HCT116 (cell line): ENCODE measurements around the gene DIP2B. TPM values are rescaled to one million over a fixed set of nuclear protein-coding genes. Genes with fewer than 3 reads are reported as not detected.
A peak's percentile ranks its signal among the peaks of the same experiment; 100 is the strongest.

Experiments
- ATAC-seq: fragments of 200-7000 bp; cut with Tn5 transposase; 2 replicates; pipeline ENCODE4 v1.9.1; 2020; ENCODE audit warnings: mild to moderate bottlenecking, moderate library complexity
- BruUV-seq: library from RNA; stranded (reverse); fragments of 400-500 nt; replicated peaks from 2 replicates; lab custom pipeline; 2021; lab: Mats Ljungman, UMichigan
- CTCF ChIA-PET: fragments of 300-600 bp; sonication (Branson Sonifier 250); formaldehyde crosslinking; loops from one replicate; lab custom pipeline; 2021; ENCODE audit warnings: antibody characterized with exemption; lab: Charles Lee
- POLR2A ChIA-PET: fragments of 300-600, 350-600 bp; sonication (Branson Sonifier 250); formaldehyde crosslinking; loops from one replicate; lab custom pipeline; 2021; ENCODE audit warnings: antibody characterized with exemption; lab: Charles Lee
- RAD21 ChIA-PET, 2 experiments: fragments of 300-600 bp; sonication (Branson Sonifier 250); formaldehyde crosslinking; loops; one replicate each; lab custom pipeline; 2023; ENCODE audit warnings: low total read pairs in 2 of 2; ENCODE audit not compliant: uncharacterized antibody in 2 of 2, unreplicated experiment in 2 of 2, low non-redundant PET in 1 of 2; lab: Charles Lee
- DNase-seq: peaks from one replicate; pipeline ENCODE4 v3.0.0-alpha.2; 2010; ENCODE audit warnings: low read depth, low spot score
- H2AFZ ChIP-seq: fragments of 200-600 bp; shearing (Covaris generic), sonication (generic); 2 replicates; pipeline ENCODE4 v1.6.1; 2017; ENCODE audit warnings: low read depth, mixed run types, mixed read lengths, antibody characterized with exemption, low read length; ENCODE audit not compliant: poor library complexity, severe bottlenecking
- H3K27ac ChIP-seq: 2 replicates; pipeline ENCODE4 v1.5.1; 2012; ENCODE audit warnings: low read depth, low read length
- H3K27me3 ChIP-seq: fragments of 200-600 bp; sonication (generic); 2 replicates; pipeline ENCODE4 v1.6.1; 2016; ENCODE audit warnings: mixed run types, low read length, mixed read lengths; ENCODE audit not compliant: insufficient read depth
- H3K36me3 ChIP-seq, 2 experiments: fragments of 200-500 bp in 1 of 2; fragments of 200-600 bp in 1 of 2; sonication (Bioruptor generic) in 1 of 2; sonication (generic) in 1 of 2; 2 replicates each; pipeline versions ENCODE4 v1.5.1 to v1.6.1; 2014 to 2016; ENCODE audit warnings: low read length in 2 of 2, inconsistent platforms in 1 of 2, mixed read lengths in 1 of 2, mixed run types in 1 of 2; ENCODE audit not compliant: insufficient read depth in 2 of 2, control insufficient read depth in 1 of 2
- H3K4me1 ChIP-seq, 2 experiments: fragments of 200-600 bp in 1 of 2; sonication (generic) in 1 of 2; 2 replicates each; pipeline versions ENCODE4 v1.5.1 to v1.6.1; 2012 to 2017; ENCODE audit warnings: low read length in 2 of 2, inconsistent platforms in 1 of 2, mild to moderate bottlenecking in 1 of 2, mixed read lengths in 1 of 2, mixed run types in 1 of 2, moderate library complexity in 1 of 2; ENCODE audit not compliant: insufficient read depth in 2 of 2, control insufficient read depth in 1 of 2
- H3K4me2 ChIP-seq: fragments of 200-600 bp; sonication (generic); 2 replicates; pipeline ENCODE4 v1.6.1; 2017; ENCODE audit warnings: mixed run types, low read length, mixed read lengths
- H3K4me3 ChIP-seq, 2 experiments: fragments of 200-600 bp in 1 of 2; sonication (generic) in 1 of 2; replicated peaks in 1 of 2; 2 replicates each; pipeline ENCODE4 v1.5.1; 2011 to 2016; ENCODE audit warnings: low read length in 2 of 2, control low read depth in 1 of 2, low read depth in 1 of 2, mild to moderate bottlenecking in 1 of 2, mixed read lengths in 1 of 2, mixed run types in 1 of 2
- H3K79me2 ChIP-seq: fragments of 200-600 bp; sonication (generic); 2 replicates; pipeline ENCODE4 v1.6.1; 2017; ENCODE audit warnings: mild to moderate bottlenecking, mixed run types, low read length, moderate library complexity, mixed read lengths; ENCODE audit not compliant: insufficient read depth
- H3K9ac ChIP-seq: fragments of 200-600 bp; sonication (generic); 2 replicates; pipeline ENCODE4 v1.6.1; 2016; ENCODE audit warnings: low read length, mixed read lengths
- H3K9me2 ChIP-seq: fragments of 200-600 bp; sonication (generic), shearing (Covaris generic); 2 replicates; pipeline ENCODE4 v1.6.1; 2017; ENCODE audit warnings: mixed run types, mild to moderate bottlenecking, moderate library complexity; ENCODE audit not compliant: insufficient read depth
- H3K9me3 ChIP-seq, 2 experiments: fragments of 200-500 bp in 1 of 2; fragments of 200-600 bp in 1 of 2; sonication (Bioruptor generic) in 1 of 2; sonication (generic) in 1 of 2; 2 replicates each; pipeline ENCODE4 v1.6.1; 2014 to 2017; ENCODE audit warnings: low read length in 2 of 2, mixed read lengths in 2 of 2, inconsistent platforms in 1 of 2, low read depth in 1 of 2, mild to moderate bottlenecking in 1 of 2, mixed run types in 1 of 2, moderate library complexity in 1 of 2; ENCODE audit not compliant: control insufficient read depth in 1 of 2, insufficient read depth in 1 of 2
- H4K20me1 ChIP-seq: fragments of 200-600 bp; sonication (generic), shearing (Covaris generic); 2 replicates; pipeline ENCODE4 v1.6.1; 2017; ENCODE audit warnings: mixed run types, mild to moderate bottlenecking, moderate library complexity; ENCODE audit not compliant: insufficient read depth
- CEBPB ChIP-seq: IDR thresholded peaks from 2 replicates; pipeline ENCODE4 v1.6.1; 2012; ENCODE audit warnings: low read depth
- EGR1 ChIP-seq: IDR thresholded peaks from 2 replicates; pipeline ENCODE4 v1.6.1; 2012; ENCODE audit warnings: low read depth
- EZH2 ChIP-seq: fragments of 200-600 bp; sonication (generic); IDR thresholded peaks from 2 replicates; pipeline ENCODE4 v1.6.1; 2017; ENCODE audit warnings: antibody characterized with exemption, mixed run types
- EZH2phosphoT487 ChIP-seq: fragments of 200-600 bp; IDR thresholded peaks from 2 replicates; pipeline ENCODE4 v1.6.1; 2018; ENCODE audit warnings: antibody characterized with exemption, borderline replicate concordance
- JUND ChIP-seq: IDR thresholded peaks from 2 replicates; pipeline ENCODE4 v1.6.1; 2012
- MAX ChIP-seq: IDR thresholded peaks from 2 replicates; pipeline ENCODE4 v1.6.1; 2012
- POLR2A ChIP-seq: IDR thresholded peaks from 2 replicates; pipeline ENCODE4 v1.7.0; 2011; ENCODE audit warnings: borderline replicate concordance; ENCODE audit not compliant: insufficient read depth, insufficient read length; ENCODE audit errors: extremely low read depth
- RAD21 ChIP-seq: IDR thresholded peaks from 2 replicates; pipeline ENCODE4 v1.6.1; 2012; ENCODE audit warnings: low read depth, mild to moderate bottlenecking
- REST ChIP-seq: IDR thresholded peaks from 2 replicates; pipeline ENCODE4 v1.6.1; 2012; ENCODE audit warnings: low read depth
- SIN3A ChIP-seq: IDR thresholded peaks from 2 replicates; pipeline ENCODE4 v1.6.1; 2012; ENCODE audit warnings: low read depth
- SP1 ChIP-seq: IDR thresholded peaks from 2 replicates; pipeline ENCODE4 v1.6.1; 2012; ENCODE audit warnings: low read depth
- SRF ChIP-seq: IDR thresholded peaks from 2 replicates; pipeline ENCODE4 v1.6.1; 2012; ENCODE audit warnings: low read depth
- YY1 ChIP-seq: IDR thresholded peaks from 2 replicates; pipeline ENCODE4 v1.6.1; 2011; ENCODE audit warnings: low read length, low read depth, moderate library complexity, mild to moderate bottlenecking; ENCODE audit not compliant: insufficient replicate concordance; ENCODE audit errors: extremely low read depth
- ZFX ChIP-seq: fragments of 450-650 bp; IDR thresholded peaks from 2 replicates; pipeline ENCODE4 v1.6.1; 2017
- ZNF274 ChIP-seq: fragments of 200-500 bp; sonication (Bioruptor generic); IDR thresholded peaks from 2 replicates; pipeline ENCODE4 v1.6.1; 2014; ENCODE audit warnings: mild to moderate bottlenecking, low read depth, low read length, inconsistent platforms
- intact Hi-C: fragments of 100-400 bp; cut with micrococcal nuclease; formaldehyde crosslinking; loops from 2 replicates; pipeline ENCODE4 v1.10.0; 2022
- total RNA-seq: library from RNA; stranded (reverse); gene quantifications from one replicate; pipeline ENCODE4 v1.2.1, GENCODE V29; 2021; ENCODE audit not compliant: unreplicated experiment
- TF ChIP-seq, protein P1 (sequence below), 3 experiments: fragments of 200-600 bp in 1 of 3; sonication (generic) in 1 of 3; IDR thresholded peaks in 2 of 3; conservative IDR thresholded peaks in 1 of 3; 2 replicates each; pipeline ENCODE4 v1.5.1; 2012 to 2017; ENCODE audit warnings: low read depth in 2 of 3, low read length in 2 of 3, antibody characterized with exemption in 1 of 3, borderline replicate concordance in 1 of 3, control low read depth in 1 of 3, mild to moderate bottlenecking in 1 of 3, mixed read lengths in 1 of 3, mixed run types in 1 of 3, moderate library complexity in 1 of 3; ENCODE audit not compliant: insufficient read depth in 1 of 3
- TF ChIP-seq, protein P2 (sequence below): IDR thresholded peaks from 2 replicates; pipeline ENCODE4 v1.6.1; 2012

DIP2B gene
- total RNA-seq, 1 experiment from 2014 or later: 32.3 TPM

- H3K27me3 ChIP-seq: no peaks in the 10 kb centered on the region
- H3K9me2 ChIP-seq: no peaks in the 10 kb centered on the region
- no TSS peak for BruUV-seq
- H3K27ac ChIP-seq: no peak overlapping the region
- no peak overlapping the region for H2AFZ ChIP-seq
- no peak overlapping the region for H3K4me3 ChIP-seq
- H3K9me3 ChIP-seq: no peaks in the 10 kb centered on the region
- DNase-seq: no peak
- RAD21 ChIA-PET: interaction anchor here in 1 of 2 experiments (0.7 kb wide), 1 partner anchor 134 kb away, joined by 3 read pairs; no protein-coding TSS in a partner anchor
- H3K79me2 ChIP-seq: peaks cover 48% of the 10 kb centered on the region
- POLR2A ChIA-PET: no interaction called here
- CTCF ChIA-PET: no interaction called here
- peak overlapping the region; percentile 18; the same call in 1 of the 2 replicates for H3K4me2 ChIP-seq
- no peaks in the 10 kb centered on the region for H4K20me1 ChIP-seq
- ATAC-seq: no peak
- no peak overlapping the region for H3K9ac ChIP-seq
- H3K36me3 ChIP-seq: no peaks in the 10 kb centered on the region
- intact Hi-C loops: no loop called here
- H3K4me1 ChIP-seq: peaks cover 7 to 39% of the 10 kb centered on the region in 2 experiments; a peak in 3 of 4 replicates
- TF ChIP-seq CEBPB: no peak
- no peak for TF ChIP-seq ZFX
- TF ChIP-seq POLR2A: no peak
- TF ChIP-seq, protein P1, sequence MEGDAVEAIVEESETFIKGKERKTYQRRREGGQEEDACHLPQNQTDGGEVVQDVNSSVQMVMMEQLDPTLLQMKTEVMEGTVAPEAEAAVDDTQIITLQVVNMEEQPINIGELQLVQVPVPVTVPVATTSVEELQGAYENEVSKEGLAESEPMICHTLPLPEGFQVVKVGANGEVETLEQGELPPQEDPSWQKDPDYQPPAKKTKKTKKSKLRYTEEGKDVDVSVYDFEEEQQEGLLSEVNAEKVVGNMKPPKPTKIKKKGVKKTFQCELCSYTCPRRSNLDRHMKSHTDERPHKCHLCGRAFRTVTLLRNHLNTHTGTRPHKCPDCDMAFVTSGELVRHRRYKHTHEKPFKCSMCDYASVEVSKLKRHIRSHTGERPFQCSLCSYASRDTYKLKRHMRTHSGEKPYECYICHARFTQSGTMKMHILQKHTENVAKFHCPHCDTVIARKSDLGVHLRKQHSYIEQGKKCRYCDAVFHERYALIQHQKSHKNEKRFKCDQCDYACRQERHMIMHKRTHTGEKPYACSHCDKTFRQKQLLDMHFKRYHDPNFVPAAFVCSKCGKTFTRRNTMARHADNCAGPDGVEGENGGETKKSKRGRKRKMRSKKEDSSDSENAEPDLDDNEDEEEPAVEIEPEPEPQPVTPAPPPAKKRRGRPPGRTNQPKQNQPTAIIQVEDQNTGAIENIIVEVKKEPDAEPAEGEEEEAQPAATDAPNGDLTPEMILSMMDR (IDR thresholded peaks at IDR 0.05 in 2 of 3, conservative IDR thresholded peaks at IDR 0.05 in 1 of 3; ENCODE audit: borderline replicate concordance in 1 of 3, insufficient read depth in 1 of 3, low read depth in 2 of 3, low read length in 2 of 3): no peak
- no peak for TF ChIP-seq SP1
- TF ChIP-seq SIN3A: no peak
- no peak for TF ChIP-seq YY1
- TF ChIP-seq, protein P2, sequence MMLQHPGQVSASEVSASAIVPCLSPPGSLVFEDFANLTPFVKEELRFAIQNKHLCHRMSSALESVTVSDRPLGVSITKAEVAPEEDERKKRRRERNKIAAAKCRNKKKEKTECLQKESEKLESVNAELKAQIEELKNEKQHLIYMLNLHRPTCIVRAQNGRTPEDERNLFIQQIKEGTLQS: no peak
- TF ChIP-seq ZNF274: no peak
- no peak for TF ChIP-seq SRF
- no peak for TF ChIP-seq EZH2
- TF ChIP-seq REST: no peak
- no peak for TF ChIP-seq MAX
- TF ChIP-seq EGR1: no peak
- no peak for TF ChIP-seq RAD21
- no peak for TF ChIP-seq EZH2phosphoT487
- no peak for TF ChIP-seq JUND
Observed at GRCh38 chr12:50599366-50600095, 94.7 kb downstream of the DIP2B start.
